Superior temporal gyrus (tissue), 1 donor: ENCODE results near the gene PPFIA3.
"Not testable (repeated sequence)": the region's sequence is repeated elsewhere in the genome, so short reads cannot be mapped to it uniquely, and the experiment has no call there.

Experiments
- DNase-seq: peaks from one replicate; pipeline ENCODE4 v3.0.0-alpha.2; 2016; ENCODE audit errors: extremely low spot score

The PPFIA3 gene

GRCh38 chr19:49182010-49182847, 62.9 kb downstream of the PPFIA3 start:
- DNase-seq: not testable (repeated sequence)

- DNase-seq: no peak
These were observed 63.6 kb downstream of the PPFIA3 start for GRCh38 chr19:49182848-49183375.

- no peak for DNase-seq
These were observed 66.8 kb downstream of the PPFIA3 start for GRCh38 chr19:49186108-49186507.

- DNase-seq: no peak
These were observed 69.4 kb downstream of the PPFIA3 start for GRCh38 chr19:49188626-49189200.

GRCh38 chr19:49189259-49189658, 69.9 kb downstream of the PPFIA3 start:
- DNase-seq: no peak

GRCh38 chr19:49190781-49191180, 71.4 kb downstream of the PPFIA3 start:
- DNase-seq: no peak

- no peak for DNase-seq
These were observed 74.6 kb downstream of the PPFIA3 start for GRCh38 chr19:49193822-49194394.

GRCh38 chr19:49194408-49194807, 75.1 kb downstream of the PPFIA3 start:
- no peak for DNase-seq

- DNase-seq: no peak
These were observed 77.3 kb downstream of the PPFIA3 start for GRCh38 chr19:49196527-49197240.

GRCh38 chr19:49200238-49200862, 81.0 kb downstream of the PPFIA3 start:
- DNase-seq: no peak
